Stimulated activated CD8-positive, alpha-beta memory T cell treated with anti-CD3 and anti-CD28 coated beads, Interleukin-2, amount 100 ng/mL, for 1 hour (primary cell): Measurements from ENCODE around the gene MAB21L3.
"Not testable (repeated sequence)": the region's sequence is repeated elsewhere in the genome, so short reads cannot be mapped to it uniquely, and the experiment has no call there.

Source experiments
- DNase-seq, 2 donors: peaks; one replicate each; pipeline ENCODE4 v3.0.0-alpha.2; 2020; ENCODE audit warnings: low read depth in 2 of 2

MAB21L3 gene

GRCh38 chr1:116134476-116134773, 23.2 kb downstream of the MAB21L3 start:
- no peak for DNase-seq

GRCh38 chr1:116138277-116138792, 27.1 kb downstream of the MAB21L3 start:
- no peak for DNase-seq

- no peak for DNase-seq
Observed at GRCh38 chr1:116139592-116140134, 28.5 kb downstream of the MAB21L3 start.

- DNase-seq = no peak
Observed at GRCh38 chr1:116144151-116144550, 33.0 kb downstream of the MAB21L3 start.

GRCh38 chr1:116146447-116147113, 35.4 kb downstream of the MAB21L3 start:
- DNase-seq = not testable (repeated sequence)

GRCh38 chr1:116147114-116147510, 35.9 kb downstream of the MAB21L3 start:
- DNase-seq = no peak

- no peak for DNase-seq
Observed at GRCh38 chr1:116147972-116148371, 36.8 kb downstream of the MAB21L3 start.

- no peak for DNase-seq
Observed at GRCh38 chr1:116148967-116149366, 37.8 kb downstream of the MAB21L3 start.

- DNase-seq = no peak
Observed at GRCh38 chr1:116150368-116150767, 39.2 kb downstream of the MAB21L3 start.

- peak; percentile 44 to 59 for DNase-seq
Observed at GRCh38 chr1:116151739-116152576, 40.8 kb downstream of the MAB21L3 start.

GRCh38 chr1:116152577-116152943, 41.4 kb downstream of the MAB21L3 start:
- DNase-seq = no peak

- DNase-seq = no peak
Observed at GRCh38 chr1:116152950-116153691, 41.9 kb downstream of the MAB21L3 start.

- no peak for DNase-seq
Observed at GRCh38 chr1:116153692-116154031, 42.5 kb downstream of the MAB21L3 start.

- DNase-seq = no peak
Observed at GRCh38 chr1:116154536-116154935, 43.3 kb downstream of the MAB21L3 start.

GRCh38 chr1:116157096-116157495, 45.9 kb downstream of the MAB21L3 start:
- DNase-seq = no peak

- DNase-seq = no peak
Observed at GRCh38 chr1:116159177-116159576, 48.0 kb downstream of the MAB21L3 start.

GRCh38 chr1:116159611-116160010, 48.4 kb downstream of the MAB21L3 start:
- DNase-seq = no peak

GRCh38 chr1:116161390-116161789, 50.2 kb downstream of the MAB21L3 start:
- no peak for DNase-seq

GRCh38 chr1:116161877-116162390, 50.7 kb downstream of the MAB21L3 start:
- no peak for DNase-seq

GRCh38 chr1:116163533-116163932, 52.3 kb downstream of the MAB21L3 start:
- no peak for DNase-seq

GRCh38 chr1:116164150-116164549, 53.0 kb downstream of the MAB21L3 start:
- no peak for DNase-seq
